HG02610 (cell line): ENCODE results near the gene P3H3.

Experiments used
- ATAC-seq: cut with Tn5 transposase; IDR thresholded peaks from one replicate; pipeline ENCODE4 v1.9.1; 2021; ENCODE audit warnings: mild to moderate bottlenecking, moderate library complexity; ENCODE audit not compliant: unreplicated experiment

P3H3 gene

GRCh38 chr12:6826125-6826733 is 2.0 kb upstream of the P3H3 start:
- no peak for ATAC-seq

- ATAC-seq = no peak
Observed at GRCh38 chr12:6826734-6827436, 1.3 kb upstream of the P3H3 start.

GRCh38 chr12:6827437-6827911 is 733 bp upstream of the P3H3 start:
- no peak for ATAC-seq

- ATAC-seq = no peak
Observed at GRCh38 chr12:6828781-6829535, 751 bp downstream of the P3H3 start.

GRCh38 chr12:6829536-6830220 is 1.5 kb downstream of the P3H3 start:
- ATAC-seq = no peak

GRCh38 chr12:6830286-6830890 is 2.2 kb downstream of the P3H3 start:
- ATAC-seq = no peak

GRCh38 chr12:6830999-6831398 is 2.8 kb downstream of the P3H3 start:
- no peak for ATAC-seq

- no peak for ATAC-seq
Observed at GRCh38 chr12:6831450-6831995, 3.3 kb downstream of the P3H3 start.

GRCh38 chr12:6832125-6832524 is 3.9 kb downstream of the P3H3 start:
- ATAC-seq = no peak

- no peak for ATAC-seq
Observed at GRCh38 chr12:6833189-6833890, 5.1 kb downstream of the P3H3 start.

- no peak for ATAC-seq
Observed at GRCh38 chr12:6834254-6834653, 6.0 kb downstream of the P3H3 start.

GRCh38 chr12:6834873-6835272 is 6.7 kb downstream of the P3H3 start:
- ATAC-seq = no peak

- no peak for ATAC-seq
Observed at GRCh38 chr12:6836851-6837250, 8.6 kb downstream of the P3H3 start.

GRCh38 chr12:6837370-6838060 is 9.3 kb downstream of the P3H3 start:
- no peak for ATAC-seq

GRCh38 chr12:6838854-6839253 is 10.6 kb downstream of the P3H3 start:
- ATAC-seq = no peak

GRCh38 chr12:6839482-6840201 is 11.4 kb downstream of the P3H3 start:
- peak; percentile 62 for ATAC-seq

- no peak for ATAC-seq
Observed at GRCh38 chr12:6840330-6840729, 12.1 kb downstream of the P3H3 start.

GRCh38 chr12:6840761-6841515 is 12.7 kb downstream of the P3H3 start, which contains the start of gene GNB3:
TSS of gene GNB3 (plus strand) at chr12:6840925. CDS start at chr12:6841288, 363 bp downstream.
- ATAC-seq = no peak
